ENCODE results near the gene SLC16A8.
"Not testable (repeated sequence)": the region's sequence is repeated elsewhere in the genome, so short reads cannot be mapped to it uniquely, and the experiment has no call there.

Gene SLC16A8

DNA sequence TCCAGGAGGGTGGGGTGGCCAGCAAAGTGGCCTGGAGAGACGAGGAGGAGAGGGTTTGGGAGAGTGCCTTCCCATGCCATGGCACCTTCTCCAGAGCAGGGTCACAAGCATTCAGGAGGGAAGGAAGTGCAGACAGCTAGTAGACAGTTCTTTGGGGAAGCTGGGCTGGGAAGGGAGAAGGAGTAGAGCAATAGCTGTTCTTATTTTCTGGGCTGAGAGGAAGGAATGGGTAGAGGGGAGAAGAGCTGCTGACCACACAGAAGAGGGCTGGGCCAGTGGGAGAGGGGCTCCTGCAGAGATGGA is 41.5 kb downstream of the SLC16A8 start:
- DNase-seq = no peak

- no peak for DNase-seq
Observed at GRCh38 chr22:38041760-38042487, 42.1 kb downstream of the SLC16A8 start.

DNA sequence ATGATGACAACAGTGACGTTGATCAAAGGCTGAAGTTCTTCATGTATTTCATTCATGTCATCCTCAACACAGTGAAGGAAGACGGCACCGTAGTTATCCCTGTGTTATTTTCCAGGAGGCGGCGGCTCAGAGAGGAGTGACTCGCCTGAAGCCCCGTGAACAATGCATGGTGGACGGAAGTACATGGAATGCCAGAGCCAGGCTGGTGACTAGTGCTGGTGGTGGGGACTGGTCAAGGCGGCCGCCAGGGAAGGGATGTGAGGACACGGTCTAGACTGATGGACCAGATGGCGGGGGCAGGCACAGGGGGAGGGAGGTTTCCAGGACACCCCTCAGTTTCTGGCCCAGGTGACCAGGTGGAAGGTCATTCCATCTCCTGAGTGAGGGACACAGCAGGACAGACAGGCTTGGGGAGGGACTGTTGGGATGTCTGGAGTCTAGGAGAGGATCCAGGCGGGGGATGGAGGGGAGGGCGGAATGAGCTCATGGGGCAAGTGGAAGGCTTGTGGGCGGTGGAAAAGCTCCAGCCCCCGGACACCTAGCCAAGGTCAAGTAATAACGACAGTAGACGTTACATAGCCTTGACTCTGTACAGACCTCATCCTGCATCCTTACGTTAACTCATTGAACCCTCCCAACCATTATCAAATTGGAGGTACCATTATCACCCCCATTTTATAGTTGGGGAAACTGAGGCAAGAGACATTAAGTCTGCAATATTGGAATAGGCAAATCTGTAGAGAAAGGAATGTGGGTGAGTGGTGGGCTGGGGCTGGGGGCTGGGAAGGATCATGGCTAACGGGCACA is 42.8 kb downstream of the SLC16A8 start:
- DNase-seq = no peak

GRCh38 chr22:38038890-38039812 is 44.8 kb downstream of the SLC16A8 start:
- no peak for DNase-seq

- DNase-seq = no peak
Observed at GRCh38 chr22:38038426-38038825, 45.6 kb downstream of the SLC16A8 start.

- not testable (repeated sequence) for DNase-seq
Observed at GRCh38 chr22:38037367-38038150, 46.4 kb downstream of the SLC16A8 start.

GRCh38 chr22:38036392-38037062 is 47.5 kb downstream of the SLC16A8 start:
- no peak for DNase-seq

- DNase-seq = no peak
Observed at GRCh38 chr22:38035530-38035885, 48.5 kb downstream of the SLC16A8 start.

DNA sequence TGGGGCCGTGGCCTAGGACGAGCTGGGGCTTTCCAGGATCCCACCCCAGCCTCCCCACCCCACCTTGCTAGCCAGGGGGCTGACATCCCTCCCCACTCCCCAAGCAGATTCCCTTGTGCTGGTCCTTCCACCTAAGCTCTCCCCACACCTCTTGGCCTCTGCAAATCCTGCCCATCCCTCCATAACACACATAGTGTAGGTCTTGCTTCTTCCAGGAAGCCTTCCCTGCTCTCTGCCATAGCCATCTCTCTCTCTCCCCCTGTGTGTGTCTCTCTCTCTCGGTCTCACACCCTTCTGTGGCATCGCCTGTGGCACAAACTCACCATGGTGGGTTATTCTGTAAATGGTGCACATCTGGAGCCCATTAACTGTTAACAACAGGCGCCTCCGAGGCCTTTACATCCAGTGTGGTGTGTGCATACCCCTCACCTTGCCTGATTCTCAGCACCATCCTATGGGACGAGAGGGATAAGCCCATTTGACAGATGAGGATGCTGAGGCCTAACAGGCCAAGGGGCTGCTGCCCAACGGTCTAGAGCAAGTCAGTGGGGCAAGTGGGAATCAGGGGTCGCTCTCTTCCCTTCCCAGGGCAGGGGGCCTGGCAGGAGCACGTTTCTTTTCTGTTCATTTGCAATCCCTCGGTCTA is 49.0 kb downstream of the SLC16A8 start:
- no peak for DNase-seq

DNA sequence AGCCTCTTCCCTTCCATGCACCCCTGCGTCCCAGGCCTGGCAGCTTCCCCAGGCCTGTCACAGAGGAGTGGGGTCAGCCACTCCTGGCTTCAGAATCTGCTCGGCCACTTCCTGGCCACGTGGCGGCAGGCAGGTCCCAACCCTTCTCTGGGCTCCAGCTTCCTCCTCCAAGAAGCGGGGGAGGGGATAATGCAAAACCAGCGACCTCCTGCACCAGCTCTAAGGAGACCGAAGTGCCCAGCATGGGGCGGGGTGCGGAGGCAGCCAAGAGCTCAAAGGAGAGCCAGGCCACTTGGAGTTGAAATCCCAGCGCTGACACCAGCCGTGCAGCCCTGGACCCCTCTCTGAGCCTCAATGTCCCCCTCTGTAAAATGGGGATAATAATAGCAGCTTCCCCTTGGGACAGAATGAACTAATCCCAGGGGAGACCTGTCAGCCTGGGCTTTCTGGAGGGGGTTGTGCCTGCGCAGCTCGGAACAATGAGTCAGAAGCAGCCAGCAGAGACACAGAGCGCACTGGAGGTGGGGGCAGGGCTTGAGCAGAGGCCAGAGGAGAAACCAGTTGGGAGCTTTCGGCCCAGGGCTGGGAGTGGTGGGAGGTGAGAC is 49.6 kb downstream of the SLC16A8 start:
- no peak for DNase-seq

- DNase-seq = no peak
Observed at GRCh38 chr22:38033522-38034277, 50.3 kb downstream of the SLC16A8 start.

DNA sequence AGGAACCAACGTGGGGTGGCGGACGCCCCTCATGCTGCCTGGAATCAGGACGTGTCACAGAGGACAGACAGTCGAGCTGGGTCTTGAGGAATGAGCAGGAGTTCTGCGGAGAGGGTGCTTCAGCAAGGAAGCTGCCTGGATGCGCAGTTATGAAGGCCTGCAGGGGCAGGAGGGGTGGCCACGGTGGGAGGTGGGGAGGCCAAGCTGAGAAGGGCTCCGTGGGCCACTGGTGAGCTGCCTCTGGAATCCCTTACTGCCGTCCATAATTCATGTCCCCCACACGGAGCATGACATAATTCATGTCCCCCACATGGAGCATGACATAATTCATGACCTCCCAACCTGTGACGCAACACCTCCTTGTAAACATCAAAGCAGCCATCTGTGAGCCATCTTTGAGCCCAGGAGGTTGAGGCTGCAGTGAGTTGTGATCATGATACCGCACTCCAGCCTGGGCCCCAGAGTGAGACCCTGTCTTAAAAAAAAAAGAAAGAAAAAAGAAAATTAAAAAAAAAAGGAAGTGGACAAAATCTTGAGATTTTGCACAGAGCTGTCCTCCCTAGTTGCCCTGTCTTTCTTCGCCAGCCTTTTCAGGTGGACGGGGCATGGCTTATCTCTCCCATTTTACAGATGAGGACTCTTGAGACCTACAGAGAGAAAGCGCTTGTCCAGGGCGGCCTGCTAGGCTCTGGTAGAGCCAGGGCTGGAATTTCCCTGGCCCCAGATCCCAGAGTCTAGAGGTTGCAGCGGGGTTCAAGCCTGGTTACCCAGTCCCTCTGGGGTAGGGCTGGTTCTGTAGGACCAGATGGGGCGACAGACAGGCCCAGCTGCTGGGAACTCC is 51.1 kb downstream of the SLC16A8 start:
- no peak for DNase-seq

DNA sequence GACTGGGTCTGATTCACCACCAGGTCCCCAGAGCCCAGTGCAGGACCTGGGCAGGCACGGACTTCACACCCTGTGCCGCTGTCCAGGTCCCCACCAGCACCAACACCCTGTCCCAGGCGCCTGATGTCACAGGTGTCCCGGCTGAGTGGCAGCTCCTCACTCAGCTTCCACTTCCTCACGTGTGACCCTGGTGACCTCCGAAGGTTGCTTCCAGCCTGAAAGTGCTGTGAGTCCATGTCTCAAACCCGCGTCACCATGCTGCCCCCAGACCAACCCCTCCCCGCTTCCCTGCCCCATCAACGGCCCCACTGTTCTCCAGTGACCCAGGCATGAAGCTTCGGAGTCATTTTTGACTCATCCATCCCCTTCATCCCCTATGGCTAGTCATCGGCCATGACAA is 52.5 kb downstream of the SLC16A8 start:
- DNase-seq = no peak

DNA sequence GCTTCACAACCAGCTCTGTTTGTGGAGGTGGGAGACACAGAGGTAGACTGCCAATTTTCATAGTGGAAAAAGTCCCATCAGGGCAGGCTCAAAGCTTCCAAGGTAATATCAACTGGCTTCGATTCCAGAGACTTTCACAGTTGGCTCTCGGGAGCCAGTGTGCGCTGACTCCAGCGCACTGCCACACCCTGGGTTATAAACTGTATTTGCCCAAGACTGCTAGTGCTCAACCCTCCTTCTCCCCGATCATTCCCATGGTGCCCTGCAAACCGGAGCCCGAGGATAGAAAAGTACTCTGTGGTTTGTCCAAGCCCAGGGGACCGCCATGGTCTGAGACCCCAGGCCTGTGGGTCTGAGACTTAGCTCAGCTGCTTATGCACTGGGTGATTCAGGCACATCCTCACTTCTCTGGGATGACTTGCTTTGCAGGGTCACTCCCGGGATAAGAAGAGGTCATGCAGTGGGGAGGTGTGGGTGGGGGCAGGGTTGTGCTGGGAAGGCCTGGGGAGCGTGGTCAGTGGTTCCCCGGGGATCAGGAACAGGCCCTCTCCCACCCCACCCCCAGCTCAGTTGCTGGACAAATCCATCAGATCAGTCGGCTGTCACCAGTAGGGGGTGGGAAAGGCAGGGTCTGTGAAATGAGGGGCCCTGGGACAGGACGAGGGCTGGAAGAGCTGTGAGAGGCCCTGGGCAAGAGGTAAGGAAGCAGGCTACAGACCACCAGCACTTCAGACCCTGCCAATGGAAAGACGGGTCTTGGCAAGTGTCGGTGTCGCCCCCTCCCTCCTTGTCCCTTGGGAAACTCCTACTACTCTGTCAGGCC is 53.5 kb downstream of the SLC16A8 start:
- DNase-seq = no peak

DNA sequence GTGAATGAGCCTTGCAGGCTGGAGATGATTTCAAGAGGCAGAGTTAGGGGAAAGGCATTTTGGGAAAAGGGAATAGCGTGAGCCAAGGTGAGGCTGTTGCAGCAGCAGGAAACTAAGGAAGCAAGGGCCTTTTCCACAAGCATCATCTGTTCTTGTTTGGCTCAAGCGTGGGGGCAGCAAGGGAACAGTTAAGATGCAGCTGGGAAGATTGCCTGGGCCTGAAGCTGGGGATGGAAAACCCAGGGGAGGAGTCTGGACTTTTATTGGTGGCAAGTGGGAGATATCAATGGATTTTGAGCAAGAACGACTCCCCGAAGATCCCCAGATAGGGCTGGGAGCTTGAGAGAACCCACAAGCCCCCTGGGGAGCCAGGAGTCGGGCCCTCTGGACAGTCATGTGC is 54.1 kb downstream of the SLC16A8 start:
- DNase-seq = no peak

DNA sequence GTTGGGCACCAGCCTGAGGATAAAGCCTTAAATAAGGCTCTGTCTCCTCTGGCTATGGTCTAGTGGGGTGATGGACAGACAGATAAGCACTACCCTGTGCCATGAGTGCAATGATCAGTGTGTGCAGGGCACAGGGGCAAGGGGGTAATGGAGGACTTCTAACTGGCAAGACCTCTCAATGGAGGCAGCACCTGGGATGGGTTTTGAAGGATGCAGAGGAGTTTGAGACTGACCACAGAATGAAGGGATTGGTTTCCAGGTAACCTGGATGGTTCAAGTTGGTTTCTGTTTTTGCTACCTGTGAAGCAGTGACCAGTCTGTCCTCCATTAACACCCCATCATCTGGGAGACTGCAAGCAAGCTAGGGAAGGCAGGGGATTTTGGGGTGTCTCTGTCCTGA is 54.6 kb downstream of the SLC16A8 start:
- no peak for DNase-seq

DNA sequence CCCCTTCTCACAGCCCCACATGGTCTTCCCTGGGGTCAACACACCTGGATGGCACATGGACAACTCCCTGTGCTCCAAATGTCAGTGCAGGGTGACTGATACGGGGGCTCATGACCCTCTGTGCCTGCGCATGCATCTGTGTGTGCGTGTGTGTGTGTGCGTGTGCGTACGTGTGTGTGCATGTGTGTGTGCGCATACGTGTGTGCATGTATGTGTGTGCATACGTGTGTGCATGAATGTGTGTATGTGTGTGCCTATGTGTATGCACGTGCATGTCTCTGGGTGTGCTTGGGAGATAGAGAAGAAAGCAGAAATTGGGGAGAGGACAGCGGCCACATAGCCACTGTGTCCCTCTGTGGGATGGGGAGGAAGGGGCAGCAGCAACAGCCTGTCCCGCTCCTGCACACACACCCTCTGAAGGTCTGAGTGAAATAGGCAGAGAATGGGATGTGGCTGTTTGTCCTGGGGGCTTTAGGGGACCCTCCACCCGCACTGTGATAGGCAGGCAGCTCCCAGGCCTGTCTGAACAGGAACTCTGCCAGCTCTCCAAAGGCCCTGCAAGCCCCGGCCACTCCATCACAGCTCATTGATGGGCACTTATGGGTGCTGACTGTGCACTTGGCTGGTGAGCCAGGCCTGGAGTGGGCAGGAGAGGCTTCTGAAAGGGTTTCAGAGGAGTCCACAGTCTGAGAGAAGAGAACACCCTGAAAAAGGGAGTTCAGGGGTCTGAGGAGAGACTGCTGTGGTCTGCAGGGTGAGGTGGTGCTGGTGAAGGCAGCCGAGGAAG is 55.4 kb downstream of the SLC16A8 start:
- no peak for DNase-seq

Measured in T-helper 9 cell (primary cell).